GM21619 (cell line): ENCODE measurements around the gene ITGAL.
A peak's percentile ranks its signal among the peaks of the same experiment; 100 is the strongest.

ENCODE experiments used
- ATAC-seq: cut with Tn5 transposase; IDR thresholded peaks from one replicate; pipeline ENCODE4 v1.9.1; 2021; ENCODE audit not compliant: unreplicated experiment

Gene ITGAL

DNA sequence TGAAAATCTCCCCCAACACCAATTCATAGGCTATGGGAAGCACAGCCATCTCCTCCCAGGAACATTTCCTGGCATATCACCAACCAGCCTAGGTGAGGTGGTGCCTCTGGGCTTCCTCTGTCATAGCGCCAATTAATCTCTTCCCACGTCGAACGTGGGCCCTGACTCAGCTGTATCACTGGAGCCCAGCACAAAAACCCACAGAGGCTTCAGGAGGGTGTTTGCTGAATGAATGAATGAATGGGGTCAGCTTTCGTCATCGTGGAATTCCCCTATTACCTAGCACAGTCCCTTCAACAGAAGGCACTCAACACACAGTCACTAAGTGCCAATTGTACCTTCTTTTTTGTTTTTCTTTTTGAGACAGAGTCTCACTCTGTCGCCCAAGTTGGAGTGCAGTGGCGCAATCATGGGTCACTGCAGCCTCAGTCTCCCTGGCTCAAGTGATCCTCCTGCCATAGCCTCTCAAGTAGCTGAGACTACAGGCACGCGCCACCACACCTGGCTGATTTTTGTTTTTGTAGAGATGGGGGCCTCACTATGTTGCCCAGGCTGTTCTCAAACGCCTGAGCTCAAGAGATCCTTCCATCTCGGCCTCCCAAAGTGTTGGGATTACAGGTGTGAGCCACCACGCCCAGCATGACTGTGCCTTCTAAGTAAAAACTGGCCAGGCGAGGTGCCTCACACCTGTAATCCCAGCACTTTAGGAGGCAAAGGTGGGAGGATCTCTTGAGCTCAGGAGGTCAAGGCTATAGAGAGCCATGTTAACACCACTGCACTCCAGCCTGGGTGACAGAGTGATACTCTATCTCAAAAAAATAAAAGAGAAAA, 94.8 kb downstream of the ITGAL start:
- no peak for ATAC-seq

- ATAC-seq, result peak; percentile 46
Measured at GRCh38 chr16:30567991-30568638, 95.6 kb downstream of the ITGAL start.

GRCh38 chr16:30569281-30569680, 96.7 kb downstream of the ITGAL start:
- no peak for ATAC-seq

DNA sequence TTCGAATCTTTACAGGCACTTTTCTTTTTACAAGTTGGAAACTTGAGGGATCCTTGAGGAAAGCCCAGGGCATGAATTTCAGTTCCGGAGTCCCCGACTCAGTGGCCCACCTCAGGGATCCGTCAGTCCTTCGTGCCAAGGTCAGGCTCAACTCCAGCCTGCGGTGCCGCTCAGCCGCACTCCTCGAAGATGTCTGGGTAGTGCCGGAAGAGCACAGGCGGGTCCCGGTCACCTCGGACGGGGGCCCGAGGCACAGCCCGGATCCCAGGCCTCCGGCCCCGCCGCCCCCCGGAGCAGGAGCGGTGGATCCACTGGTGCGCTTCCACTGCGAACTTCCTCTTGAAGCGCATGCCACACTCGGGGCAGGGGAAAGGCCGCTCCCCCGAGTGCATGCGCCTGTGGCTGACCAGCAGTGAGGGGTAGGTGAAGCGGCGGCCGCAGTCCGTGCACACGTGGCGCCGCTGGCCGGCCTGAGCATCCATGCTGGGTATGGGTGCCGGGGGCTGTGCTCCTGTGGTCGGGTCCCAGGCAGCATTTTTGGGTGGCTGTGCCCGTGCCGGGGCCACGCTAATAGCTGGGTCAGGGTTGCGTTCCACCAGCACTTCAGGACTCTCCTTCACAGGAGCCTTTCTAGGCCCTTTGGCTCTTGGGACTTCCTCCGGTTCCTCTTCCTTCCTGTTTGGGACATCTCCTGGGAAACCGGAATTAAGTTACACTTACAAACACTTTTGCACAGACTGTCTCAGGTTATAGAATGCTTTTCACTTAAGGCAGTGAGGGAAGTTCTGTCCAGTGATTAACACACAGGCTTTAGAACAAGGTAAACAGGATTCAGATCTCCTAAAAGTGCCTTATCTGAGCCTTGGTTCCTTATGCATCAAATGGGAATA, 97.4 kb downstream of the ITGAL start:
- no peak for ATAC-seq

GRCh38 chr16:30570636-30571444, 98.3 kb downstream of the ITGAL start:
- no peak for ATAC-seq

DNA sequence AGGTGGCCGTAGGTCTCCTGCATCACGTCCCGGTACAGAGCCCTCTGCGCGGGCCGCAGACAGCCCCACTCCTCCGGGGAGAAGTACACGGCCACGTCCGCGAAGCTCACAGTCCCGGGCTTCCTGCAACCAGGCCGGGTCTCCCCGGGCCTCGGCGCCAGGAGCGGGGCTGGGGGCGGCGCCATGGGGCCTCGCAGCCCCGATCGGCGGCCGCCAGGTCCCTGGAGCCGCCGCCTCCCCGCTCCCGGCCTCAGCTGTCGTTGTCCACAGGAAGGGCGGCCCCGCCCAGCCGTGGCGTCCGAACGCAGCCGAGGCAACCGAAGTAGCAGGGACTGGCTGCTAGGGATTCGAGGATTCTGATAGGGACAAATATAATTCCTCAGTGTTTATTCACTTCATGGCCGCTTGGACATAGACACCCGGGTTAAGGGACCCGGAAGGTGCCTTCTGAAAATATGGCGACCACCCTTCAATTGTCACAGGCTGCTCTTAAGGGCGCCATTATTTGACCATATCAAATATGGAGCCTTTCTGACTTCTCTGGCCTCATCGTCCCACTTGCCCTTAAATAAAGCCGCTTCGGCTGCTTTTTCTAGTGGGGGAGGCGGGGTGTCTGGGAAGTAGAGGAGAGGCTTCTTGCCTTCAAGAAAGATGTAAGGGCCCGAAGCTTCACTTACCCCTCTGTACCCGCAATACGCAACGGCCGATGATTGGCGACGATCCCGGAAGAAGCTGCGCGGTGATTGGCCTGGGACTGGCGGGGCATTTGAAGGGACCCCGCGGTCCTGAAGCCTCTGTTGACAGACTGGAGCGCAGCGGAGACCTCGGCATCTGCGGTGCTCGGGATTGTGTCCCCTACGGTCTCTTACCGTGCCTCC, 99.1 kb downstream of the ITGAL start, which contains the start of gene ZNF688:
ZNF688 (minus strand) TSS at position 270 of the 878 bp plus-strand sequence; CDS start at position 185, 85 bp downstream.
- ATAC-seq, result peak; percentile 70
